Activated CD8-positive, alpha-beta T cell treated with anti-CD3 and anti-CD28 coated beads for 36 hours (primary cell): ENCODE measurements around the gene MAP3K5. TPM values are rescaled to one million over a fixed set of nuclear protein-coding genes. Genes with fewer than 3 reads are reported as not detected.

Source experiments
- ATAC-seq: fragments of 200-7000 bp; cut with Tn5 transposase; one replicate; pipeline ENCODE4 v1.10.0; 2021; ENCODE audit warnings: mild to moderate bottlenecking, moderate library complexity
- CTCF ChIA-PET: fragments of 350-600 bp; sonication (Branson Sonifier 250); formaldehyde crosslinking; loops from one replicate; lab custom pipeline; 2021; ENCODE audit warnings: antibody characterized with exemption; lab: Charles Lee
- POLR2A ChIA-PET: fragments of 350-600 bp; sonication (Branson Sonifier 250); formaldehyde crosslinking; loops from one replicate; lab custom pipeline; 2021; ENCODE audit warnings: antibody characterized with exemption; lab: Charles Lee
- DNase-seq: peaks from one replicate; pipeline ENCODE4 v3.0.0-alpha.2; 2020
- H3K27ac Mint-ChIP-seq: one replicate; pipeline ENCODE4 v1.8.0; 2021; ENCODE audit warnings: mild to moderate bottlenecking, mixed read lengths
- H3K27me3 Mint-ChIP-seq: one replicate; pipeline ENCODE4 v1.8.0; 2021; ENCODE audit warnings: mixed read lengths
- H3K36me3 Mint-ChIP-seq: one replicate; pipeline ENCODE4 v1.8.0; 2021; ENCODE audit warnings: low read depth, mixed read lengths
- H3K4me1 Mint-ChIP-seq: one replicate; pipeline ENCODE4 v1.8.0; 2021; ENCODE audit warnings: low read depth, mixed read lengths
- H3K4me3 Mint-ChIP-seq: one replicate; pipeline ENCODE4 v1.8.0; 2021; ENCODE audit warnings: mild to moderate bottlenecking, moderate library complexity, mixed read lengths
- H3K9me3 Mint-ChIP-seq: one replicate; pipeline ENCODE4 v1.8.0; 2021; ENCODE audit warnings: mixed read lengths
- intact Hi-C: fragments of 100-400 bp; cut with micrococcal nuclease; formaldehyde crosslinking; loops from one replicate; pipeline ENCODE4 v1.10.0; 2022
- total RNA-seq, 2 experiments: library from RNA; stranded (reverse); gene quantifications; one replicate each; pipeline ENCODE4 v1.2.3, GENCODE V29; 2021
- TF ChIP-seq, protein P1 (sequence below): fragments of 200-600 bp; IDR thresholded peaks from one replicate; pipeline ENCODE4 v1.8.0; 2022; ENCODE audit warnings: antibody characterized with exemption, mild to moderate bottlenecking

The MAP3K5 gene
- total RNA-seq, 2 experiments from 2014 or later: 4.4 to 4.6 TPM

DNA sequence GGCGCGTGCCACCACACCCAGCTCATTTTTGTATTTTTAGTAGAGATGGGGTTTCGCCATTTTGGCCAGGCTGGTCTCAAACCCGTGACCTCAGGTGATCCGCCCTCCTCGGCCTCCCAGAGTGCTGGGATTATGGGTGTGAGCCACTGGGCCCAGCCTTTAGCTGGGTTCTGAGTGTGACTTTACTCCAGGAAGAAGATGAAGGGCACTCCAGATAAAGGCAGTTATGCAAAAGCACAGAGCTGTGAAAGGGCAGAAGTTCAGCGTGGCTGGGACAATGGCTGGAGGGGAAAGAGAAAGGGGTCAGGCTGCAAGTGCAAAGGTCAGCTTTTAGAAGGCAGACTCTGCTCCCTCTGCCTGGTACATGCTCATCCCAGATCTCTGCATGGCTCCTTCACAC is 39.7 kb downstream of the MAP3K5 start:
- ChIA-PET CTCF (interaction anchor here (0.7 to 2.5 kb wide), 6 partner anchors 10 to 107 kb away, joined by 3 to 16 read pairs (median 3); partner anchors contain the start of gene MAP3K5), POLR2A (interaction anchor here (1.0 to 2.8 kb wide), 2 partner anchors 9 to 40 kb away, joined by 3 to 12 read pairs; partner anchors contain the start of gene MAP3K5)
- Mint-ChIP-seq H3K9me3 (no peaks in the 10 kb centered on the region), H3K4me1 (peaks cover 61% of the 10 kb centered on the region), H3K27ac (peak overlapping the region; percentile 67), H3K36me3 (no peaks in the 10 kb centered on the region), H3K27me3 (no peaks in the 10 kb centered on the region), H3K4me3 (no peak overlapping the region)
- TF ChIP-seq, protein P1, sequence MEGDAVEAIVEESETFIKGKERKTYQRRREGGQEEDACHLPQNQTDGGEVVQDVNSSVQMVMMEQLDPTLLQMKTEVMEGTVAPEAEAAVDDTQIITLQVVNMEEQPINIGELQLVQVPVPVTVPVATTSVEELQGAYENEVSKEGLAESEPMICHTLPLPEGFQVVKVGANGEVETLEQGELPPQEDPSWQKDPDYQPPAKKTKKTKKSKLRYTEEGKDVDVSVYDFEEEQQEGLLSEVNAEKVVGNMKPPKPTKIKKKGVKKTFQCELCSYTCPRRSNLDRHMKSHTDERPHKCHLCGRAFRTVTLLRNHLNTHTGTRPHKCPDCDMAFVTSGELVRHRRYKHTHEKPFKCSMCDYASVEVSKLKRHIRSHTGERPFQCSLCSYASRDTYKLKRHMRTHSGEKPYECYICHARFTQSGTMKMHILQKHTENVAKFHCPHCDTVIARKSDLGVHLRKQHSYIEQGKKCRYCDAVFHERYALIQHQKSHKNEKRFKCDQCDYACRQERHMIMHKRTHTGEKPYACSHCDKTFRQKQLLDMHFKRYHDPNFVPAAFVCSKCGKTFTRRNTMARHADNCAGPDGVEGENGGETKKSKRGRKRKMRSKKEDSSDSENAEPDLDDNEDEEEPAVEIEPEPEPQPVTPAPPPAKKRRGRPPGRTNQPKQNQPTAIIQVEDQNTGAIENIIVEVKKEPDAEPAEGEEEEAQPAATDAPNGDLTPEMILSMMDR: no peak
- intact Hi-C loops: loop anchor here (5.0 kb wide), 1 partner anchor 35 kb away; no protein-coding TSS in a partner anchor
- no peak for DNase-seq
- no peak for ATAC-seq

DNA sequence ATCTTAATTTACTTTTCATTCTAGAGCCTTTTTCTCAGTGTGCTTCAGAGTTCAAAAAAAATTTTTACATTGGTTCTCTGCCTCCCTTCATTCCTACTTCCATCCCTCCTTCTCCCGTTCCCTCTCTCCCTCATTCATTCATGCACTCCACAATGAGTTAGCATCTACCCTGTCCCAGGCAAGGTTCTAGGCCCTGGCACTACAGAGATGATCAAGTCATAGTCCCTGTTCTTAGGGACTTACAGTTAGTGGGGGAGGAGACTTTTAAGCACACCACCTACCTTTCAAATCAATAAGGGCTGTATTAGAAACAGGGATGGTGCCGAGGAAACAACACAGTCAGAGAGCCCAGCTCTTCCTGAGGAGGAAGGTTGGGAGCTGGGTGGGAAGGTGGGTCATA is 40.3 kb downstream of the MAP3K5 start:
- Mint-ChIP-seq H3K4me1 (peaks cover 61% of the 10 kb centered on the region), H3K36me3 (no peaks in the 10 kb centered on the region), H3K27ac (peak overlapping the region; percentile 86), H3K4me3 (peak overlapping the region; percentile 36), H3K9me3 (no peaks in the 10 kb centered on the region), H3K27me3 (no peaks in the 10 kb centered on the region)
- DNase-seq (no peak), ATAC-seq (peak; percentile 18)
- POLR2A ChIA-PET: interaction anchor here (1.0 to 2.8 kb wide), 2 partner anchors 9 to 40 kb away, joined by 3 to 12 read pairs; partner anchors contain the start of gene MAP3K5
- intact Hi-C loops: loop anchor here (5.0 kb wide), 1 partner anchor 35 kb away; no protein-coding TSS in a partner anchor
- CTCF ChIA-PET: interaction anchor here (0.7 to 2.5 kb wide), 5 partner anchors 9 to 106 kb away, joined by 3 to 16 read pairs (median 3); partner anchors contain the start of gene MAP3K5
- TF ChIP-seq, protein P1: no peak

DNA sequence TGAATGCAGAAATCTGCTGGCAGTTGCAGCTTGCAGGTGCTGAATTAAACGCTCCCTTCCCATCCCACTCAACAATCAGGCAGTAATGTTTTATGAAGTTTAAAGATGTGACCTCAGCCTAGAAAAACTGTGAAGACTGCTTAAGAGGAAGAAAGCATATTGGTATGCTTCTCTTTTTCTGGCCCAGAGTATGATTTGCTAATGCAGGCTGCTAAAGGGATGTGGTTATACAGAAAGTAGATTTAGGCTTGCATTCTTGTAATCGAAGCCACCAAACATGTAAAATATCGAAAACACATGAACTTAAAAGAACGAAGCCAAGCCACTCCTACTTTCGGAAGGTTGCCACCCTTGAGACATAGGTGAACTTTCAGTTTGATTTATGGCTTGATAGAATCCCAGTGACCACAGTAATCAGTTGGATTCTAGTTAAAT is 40.7 kb downstream of the MAP3K5 start:
- TF ChIP-seq, protein P1: no peak

DNA sequence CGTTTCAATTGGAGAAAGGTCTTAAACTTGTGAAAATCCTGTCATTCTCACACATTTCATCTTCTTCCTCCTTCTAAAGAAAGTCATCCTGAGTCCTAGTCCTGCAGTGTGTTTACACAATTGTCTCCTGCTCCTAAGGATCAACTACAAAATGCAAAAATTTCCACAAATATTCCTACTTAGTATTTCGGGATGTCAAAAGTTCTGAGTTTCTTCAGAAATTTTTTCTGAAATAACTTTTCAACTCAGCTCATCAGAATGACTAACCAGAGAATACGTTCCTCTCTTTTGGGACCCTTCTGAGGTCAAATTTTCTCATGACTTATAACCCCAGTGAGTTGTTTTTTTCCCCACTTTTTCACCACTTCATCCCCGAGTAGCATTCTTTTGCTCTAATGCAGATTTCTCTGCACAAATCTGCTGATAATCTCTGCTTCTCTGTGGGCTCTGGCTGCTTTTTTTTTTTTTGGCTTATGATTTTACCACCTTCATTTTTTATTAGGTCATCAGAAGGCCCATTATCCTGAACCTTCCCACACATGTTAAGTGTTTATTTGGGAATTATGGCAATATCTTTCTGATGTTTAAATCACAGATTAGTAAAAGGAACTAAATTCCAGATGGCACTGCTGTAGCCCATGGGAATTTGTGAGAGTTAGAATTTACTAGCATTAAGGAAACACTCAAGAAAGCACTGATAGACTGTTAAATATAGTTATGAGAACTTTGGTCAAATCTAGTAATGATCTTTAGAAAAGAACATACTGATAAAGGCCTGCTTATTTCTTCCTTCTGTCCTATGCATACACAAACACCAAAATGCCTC is 41.4 kb downstream of the MAP3K5 start:
- Mint-ChIP-seq H3K4me3 (peak overlapping the region; percentile 18), H3K36me3 (no peaks in the 10 kb centered on the region), H3K4me1 (peaks cover 57% of the 10 kb centered on the region), H3K9me3 (no peaks in the 10 kb centered on the region), H3K27ac (peak overlapping the region; percentile 62), H3K27me3 (no peaks in the 10 kb centered on the region)
- DNase-seq: no peak
- no peak for ATAC-seq
- intact Hi-C loops: loop anchor here (5.0 kb wide), 1 partner anchor 36 kb away; no protein-coding TSS in a partner anchor
- TF ChIP-seq, protein P1: no peak
- ChIA-PET POLR2A (interaction anchor here (2.8 kb wide), 1 partner anchor 41 kb away, joined by 12 read pairs; the partner anchor contains the start of gene MAP3K5), CTCF (no interaction called here)

More for the DNA sequence above, 40.7 kb downstream of the MAP3K5 start:
- CTCF ChIA-PET: interaction anchor here (1.4 to 2.5 kb wide), 3 partner anchors 35 to 41 kb away, joined by 3 to 16 read pairs (median 5); partner anchors contain the start of gene MAP3K5
- Mint-ChIP-seq H3K27me3 (no peaks in the 10 kb centered on the region), H3K27ac (peak overlapping the region; percentile 62), H3K4me1 (peaks cover 58% of the 10 kb centered on the region), H3K36me3 (no peaks in the 10 kb centered on the region), H3K9me3 (no peaks in the 10 kb centered on the region), H3K4me3 (peak overlapping the region; percentile 18)
- intact Hi-C loops: loop anchor here (5.0 kb wide), 1 partner anchor 36 kb away; no protein-coding TSS in a partner anchor
- ATAC-seq (peak; percentile 79), DNase-seq (peak; percentile 66)
- POLR2A ChIA-PET: interaction anchor here (2.8 kb wide), 1 partner anchor 41 kb away, joined by 12 read pairs; the partner anchor contains the start of gene MAP3K5
